Psoas muscle (tissue), 8 donors: ENCODE results near the gene OR13J1. TPM values are rescaled to one million over a fixed set of nuclear protein-coding genes. Genes with fewer than 3 reads are reported as not detected.

ENCODE experiments used
- ATAC-seq, 4 donors: fragments of 200-7000 bp; cut with Tn5 transposase; one replicate each; pipeline ENCODE4 v1.9.1; 2020; ENCODE audit warnings: moderate library complexity in 3 of 4, mild to moderate bottlenecking in 2 of 4
- DNase-seq, 2 donors: peaks; one replicate each; pipeline ENCODE4 v3.0.0-alpha.2; 2020
- H3K27ac ChIP-seq: fragments of 200-600 bp; one replicate; pipeline ENCODE4 v1.8.0; 2022
- H3K27me3 ChIP-seq, 3 donors: fragments of 200-600 bp in 1 of 3; one replicate each; pipeline versions ENCODE4 v1.6.1 to v1.8.0; 2013 to 2022; ENCODE audit warnings: low read length in 2 of 3, mild to moderate bottlenecking in 2 of 3, moderate library complexity in 1 of 3; ENCODE audit not compliant: insufficient read depth in 3 of 3
- H3K36me3 ChIP-seq, 2 donors: fragments of 200-600 bp in 1 of 2; one replicate each; pipeline versions ENCODE4 v1.6.1 to v1.8.0; 2013 to 2022; ENCODE audit warnings: low read depth in 1 of 2, mild to moderate bottlenecking in 1 of 2, moderate library complexity in 1 of 2; ENCODE audit not compliant: insufficient read depth in 1 of 2
- H3K4me1 ChIP-seq: fragments of 200-600 bp; one replicate; pipeline ENCODE4 v1.8.0; 2022
- H3K4me3 ChIP-seq: fragments of 200-600 bp; one replicate; pipeline ENCODE4 v1.8.0; 2022; ENCODE audit warnings: mild to moderate bottlenecking
- H3K9me3 ChIP-seq: fragments of 200-600 bp; one replicate; pipeline ENCODE4 v1.8.0; 2022
- WGBS, 3 donors: extraction: QIAGEN DNeasy Blood & Tissue Kit; methylation state at CpG; one replicate each; pipeline versions ENCODE4 v1.1.6 to v1.1.7; 2013; 5-methylcytosine and 5-hydroxymethylcytosine counted together
- intact Hi-C, 2 donors: fragments of 100-400 bp; cut with DNase I; formaldehyde crosslinking; loops; one replicate each; pipeline versions ENCODE4 v1.11.0 to v1.14.2; 2022
- polyA plus RNA-seq, 3 donors: library from polyadenylated mRNA; stranded (reverse); fragments of 200-250 nt; gene quantifications; one replicate each; pipeline ENCODE4 v1.2.3, GENCODE V29; 2013
- total RNA-seq, 4 donors: library from RNA; stranded (reverse); fragmentation: NEBNext Ultra II Directional in 2 of 4; extraction: Animal tissue kit (Norgen Biotek cat#: 25700) in 2 of 4; gene quantifications; one replicate each; pipeline versions ENCODE4 v1.2.1 to v1.2.4, GENCODE V29; 2021 to 2023
- TF ChIP-seq, protein P1 (sequence below): fragments of 200-600 bp; IDR thresholded peaks from one replicate; pipeline ENCODE4 v1.8.0; 2022; ENCODE audit warnings: antibody characterized with exemption
- donor health status: healthy with polysubstance abuse.
- donor health status: DM: no; HTN: no; CAD: no; lungs with moderate emphysema.
- donor health status: Bipolar disorder and iron deficiency.
- donor health status: healthy.
- donor health status: DM: yes; HTN: yes; CAD: no.
- donor health status: DM: no; HTN: no; CAD: no.
- donor health status: DM: no; HTN: no; CAD: no.
- donor health status: DM: yes; HTN: yes; CAD: no.

Gene OR13J1
- total and polyA plus RNA-seq, 7 donors, result not detected

DNA sequence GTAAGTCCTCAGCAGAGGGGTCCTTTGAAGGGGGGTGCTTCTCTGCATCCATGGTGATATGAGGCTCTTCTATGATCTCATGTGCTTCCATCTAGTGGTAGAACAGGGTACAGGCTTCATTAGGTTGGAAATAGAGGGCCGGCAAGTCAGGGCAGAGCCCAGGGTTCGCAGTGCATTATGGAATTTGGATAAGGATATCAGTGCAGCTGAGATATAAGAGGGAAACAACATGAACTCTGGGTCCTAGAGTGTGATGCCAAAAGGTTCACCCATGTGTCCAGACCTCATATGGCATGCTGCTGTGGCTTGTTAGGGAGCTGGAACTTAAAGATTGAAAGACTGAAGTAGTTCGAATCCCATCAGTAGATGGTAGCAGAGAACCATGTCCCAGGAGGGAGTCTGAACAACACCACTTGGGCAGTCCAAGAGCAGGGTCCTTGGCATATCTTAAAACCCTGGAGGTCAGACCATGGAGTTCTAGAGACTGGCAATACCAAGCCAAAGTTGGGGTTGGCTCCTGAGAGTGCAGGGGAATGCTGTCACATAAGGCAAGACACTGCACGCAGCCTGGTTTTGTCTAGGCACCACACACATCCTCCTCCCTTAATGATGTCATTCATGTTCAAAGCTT lies 44.0 kb downstream of the OR13J1 start:
- H3K27ac ChIP-seq, result no peak overlapping the region
- DNase-seq (no peak), ATAC-seq (peak; percentile 43 to 69 (median 56))
- intact Hi-C loops, result loop anchor here (1.0 to 2.0 kb wide), 3 partner anchors 35 to 57 kb away; partner anchors contain the start of gene NPR2 (in 1 of the 2)
- no peaks in the 10 kb centered on the region for H3K36me3 ChIP-seq
- H3K4me1 ChIP-seq, result peaks cover 19% of the 10 kb centered on the region
- 36 to 44% (median 39%) methylated on average over 4 of the region's 4 CpGs for WGBS, 3 donors
- H3K9me3 ChIP-seq, result no peaks in the 10 kb centered on the region
- TF ChIP-seq, protein P1, sequence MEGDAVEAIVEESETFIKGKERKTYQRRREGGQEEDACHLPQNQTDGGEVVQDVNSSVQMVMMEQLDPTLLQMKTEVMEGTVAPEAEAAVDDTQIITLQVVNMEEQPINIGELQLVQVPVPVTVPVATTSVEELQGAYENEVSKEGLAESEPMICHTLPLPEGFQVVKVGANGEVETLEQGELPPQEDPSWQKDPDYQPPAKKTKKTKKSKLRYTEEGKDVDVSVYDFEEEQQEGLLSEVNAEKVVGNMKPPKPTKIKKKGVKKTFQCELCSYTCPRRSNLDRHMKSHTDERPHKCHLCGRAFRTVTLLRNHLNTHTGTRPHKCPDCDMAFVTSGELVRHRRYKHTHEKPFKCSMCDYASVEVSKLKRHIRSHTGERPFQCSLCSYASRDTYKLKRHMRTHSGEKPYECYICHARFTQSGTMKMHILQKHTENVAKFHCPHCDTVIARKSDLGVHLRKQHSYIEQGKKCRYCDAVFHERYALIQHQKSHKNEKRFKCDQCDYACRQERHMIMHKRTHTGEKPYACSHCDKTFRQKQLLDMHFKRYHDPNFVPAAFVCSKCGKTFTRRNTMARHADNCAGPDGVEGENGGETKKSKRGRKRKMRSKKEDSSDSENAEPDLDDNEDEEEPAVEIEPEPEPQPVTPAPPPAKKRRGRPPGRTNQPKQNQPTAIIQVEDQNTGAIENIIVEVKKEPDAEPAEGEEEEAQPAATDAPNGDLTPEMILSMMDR, result peak; percentile 76
- H3K4me3 ChIP-seq, result no peak overlapping the region
- H3K27me3 ChIP-seq, result no peaks in the 10 kb centered on the region

DNA sequence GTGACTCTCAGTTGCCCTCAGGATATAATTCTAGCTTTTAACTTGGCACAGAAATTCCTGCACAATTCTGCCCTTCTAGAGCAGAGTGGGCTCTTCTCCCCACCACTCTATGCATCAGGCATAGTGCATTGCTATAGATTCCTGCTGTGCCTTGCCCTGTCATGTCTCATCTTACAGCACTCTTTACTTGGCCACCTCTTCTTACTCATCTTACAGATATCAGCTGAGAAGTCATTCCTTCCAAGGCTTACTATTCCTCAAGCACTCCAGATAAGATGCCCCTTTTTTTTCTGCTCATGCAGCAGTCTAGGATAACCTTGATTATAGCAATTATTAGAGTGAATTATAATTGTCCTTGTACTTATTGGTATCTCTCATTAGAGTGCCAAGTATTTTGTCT lies 47.3 kb downstream of the OR13J1 start:
- intact Hi-C loops, result no loop called here
- no peak overlapping the region for H3K27ac ChIP-seq
- DNase-seq (no peak), ATAC-seq (no peak)
- no peaks in the 10 kb centered on the region for H3K27me3 ChIP-seq
- no peaks in the 10 kb centered on the region for H3K9me3 ChIP-seq
- TF ChIP-seq, protein P1, result no peak
- no peaks in the 10 kb centered on the region for H3K36me3 ChIP-seq
- no peak overlapping the region for H3K4me3 ChIP-seq
- H3K4me1 ChIP-seq, result peaks cover 3% of the 10 kb centered on the region

DNA sequence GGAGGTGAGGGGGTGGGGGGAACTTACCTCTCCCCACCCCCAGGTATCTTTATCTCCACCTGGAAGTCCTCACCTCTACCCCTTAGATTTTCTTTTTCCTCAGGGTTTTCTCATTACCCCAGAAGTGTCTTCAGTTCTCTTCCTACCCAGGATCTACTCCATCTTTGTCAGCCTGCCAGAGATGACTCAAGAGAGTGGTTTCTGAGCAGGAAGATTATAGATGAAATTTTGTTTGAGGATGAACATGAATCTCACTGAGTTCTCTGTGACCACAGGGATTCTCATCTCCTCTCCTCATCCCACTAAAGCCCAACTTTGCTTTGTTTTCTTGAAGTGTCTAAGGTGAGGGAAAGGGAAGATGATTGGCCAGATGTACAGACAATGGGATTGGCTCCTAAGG lies 50.1 kb downstream of the OR13J1 start:
- ATAC-seq, result no peak
- intact Hi-C loops, result no loop called here
- Histone ChIP-seq H3K27me3 (no peaks in the 10 kb centered on the region), H3K4me3 (no peak overlapping the region), H3K36me3 (no peaks in the 10 kb centered on the region), H3K9me3 (no peaks in the 10 kb centered on the region), H3K27ac (no peak overlapping the region), H3K4me1 (peaks cover 7% of the 10 kb centered on the region)
- TF ChIP-seq, protein P1, result no peak
- no peak for DNase-seq

Other genes starting within 250 kb of the OR13J1 start
- gene SIT1, start 219.5 kb downstream of the OR13J1 start, total RNA-seq, result under 1 TPM; 0.23 to 0.34 (median 0.28) TPM
- under 1 TPM in 2 of 3 donors, not detected in 1; 0.08 to 0.10 TPM for gene SIT1, start 219.5 kb downstream of the OR13J1 start, polyA plus RNA-seq
- over 10,000 TPM in 1 of 4 donors, 1,000 to 10,000 TPM in 3; 3,787 to 10,280 (median 6,744) TPM for gene RMRP, start 212.4 kb downstream of the OR13J1 start, total RNA-seq
- gene RMRP, start 212.4 kb downstream of the OR13J1 start, polyA plus RNA-seq, result 10 to 100 TPM in 1 of 3 donors, not detected in 2; 26.8 TPM
- gene CCDC107, start 212.1 kb downstream of the OR13J1 start, total RNA-seq, result 10 to 100 TPM; 15.4 to 39.4 (median 27.5) TPM
- 10 to 100 TPM; 21.5 to 49.4 (median 36.3) TPM for gene CCDC107, start 212.1 kb downstream of the OR13J1 start, polyA plus RNA-seq
- under 1 TPM in 3 of 4 donors, not detected in 1; 0.07 to 0.21 (median 0.10) TPM for gene ARHGEF39, start 205.2 kb downstream of the OR13J1 start, total RNA-seq
- gene ARHGEF39, start 205.2 kb downstream of the OR13J1 start, polyA plus RNA-seq, result under 1 TPM; 0.20 to 0.79 (median 0.29) TPM
- gene CA9, start 196.5 kb downstream of the OR13J1 start, total RNA-seq, result not detected
- gene CA9, start 196.5 kb downstream of the OR13J1 start, polyA plus RNA-seq, result under 1 TPM; 0.03 to 0.49 (median 0.05) TPM
- gene TPM2, start 180.5 kb downstream of the OR13J1 start, total RNA-seq, result over 10,000 TPM in 1 of 4 donors, 1,000 to 10,000 TPM in 3; 6,047 to 11,456 (median 7,939) TPM
- over 10,000 TPM in 2 of 3 donors, 1,000 to 10,000 TPM in 1; 6,654 to 16,334 (median 13,470) TPM for gene TPM2, start 180.5 kb downstream of the OR13J1 start, polyA plus RNA-seq
- gene TLN1, start 138.2 kb downstream of the OR13J1 start, total RNA-seq, result 100 to 1,000 TPM; 146 to 212 (median 152) TPM
- gene TLN1, start 138.2 kb downstream of the OR13J1 start, polyA plus RNA-seq, result 100 to 1,000 TPM in 1 of 3 donors, 10 to 100 TPM in 2; 88.2 to 320 (median 96.5) TPM
- gene CREB3, start 137.7 kb downstream of the OR13J1 start, total RNA-seq, result 10 to 100 TPM; 16.1 to 22.4 (median 20.5) TPM
- gene CREB3, start 137.7 kb downstream of the OR13J1 start, polyA plus RNA-seq, result 10 to 100 TPM; 20.9 to 55.1 (median 27.8) TPM
- gene GBA2, start 121.2 kb downstream of the OR13J1 start, total RNA-seq, result 10 to 100 TPM; 36.1 to 83.6 (median 50.1) TPM
- gene GBA2, start 121.2 kb downstream of the OR13J1 start, polyA plus RNA-seq, result 100 to 1,000 TPM in 1 of 3 donors, 10 to 100 TPM in 2; 47.0 to 107 (median 47.4) TPM
- gene RGP1, start 121.1 kb downstream of the OR13J1 start, total RNA-seq, result 10 to 100 TPM; 32.3 to 51.0 (median 37.4) TPM
- 10 to 100 TPM; 10.7 to 34.6 (median 24.0) TPM for gene RGP1, start 121.1 kb downstream of the OR13J1 start, polyA plus RNA-seq
- gene MSMP, start 116.1 kb downstream of the OR13J1 start, total RNA-seq, result not detected
- 1 to 10 TPM in 1 of 3 donors, under 1 TPM in 1, not detected in 1; 0.16 to 1.2 TPM for gene MSMP, start 116.1 kb downstream of the OR13J1 start, polyA plus RNA-seq
- 10 to 100 TPM; 14.7 to 28.4 (median 18.3) TPM for gene NPR2, start 78.8 kb downstream of the OR13J1 start, total RNA-seq
- 10 to 100 TPM in 1 of 3 donors, 1 to 10 TPM in 2; 8.7 to 27.2 (median 9.2) TPM for gene NPR2, start 78.8 kb downstream of the OR13J1 start, polyA plus RNA-seq
- gene SPAG8, start 58.1 kb downstream of the OR13J1 start, total RNA-seq, result 1 to 10 TPM in 1 of 4 donors, under 1 TPM in 3; 0.39 to 1.3 (median 0.94) TPM
- 1 to 10 TPM in 1 of 3 donors, under 1 TPM in 2; 0.25 to 1.2 (median 0.56) TPM for gene SPAG8, start 58.1 kb downstream of the OR13J1 start, polyA plus RNA-seq
- 10 to 100 TPM; 36.5 to 53.9 (median 42.3) TPM for gene HINT2, start 55.4 kb downstream of the OR13J1 start, total RNA-seq
- 10 to 100 TPM; 43.8 to 64.7 (median 48.1) TPM for gene HINT2, start 55.4 kb downstream of the OR13J1 start, polyA plus RNA-seq
- gene FAM221B, start 41.7 kb downstream of the OR13J1 start, total RNA-seq, result not detected
- not detected for gene FAM221B, start 41.7 kb downstream of the OR13J1 start, polyA plus RNA-seq
- gene TMEM8B, start 41.2 kb downstream of the OR13J1 start, total RNA-seq, result 10 to 100 TPM in 2 of 4 donors, 1 to 10 TPM in 2; 8.9 to 18.5 (median 11.6) TPM
- gene TMEM8B, start 41.2 kb downstream of the OR13J1 start, polyA plus RNA-seq, result 1 to 10 TPM; 2.8 to 5.9 (median 3.9) TPM
- gene HRCT1, start 35.8 kb upstream of the OR13J1 start, total RNA-seq, result 1 to 10 TPM in 3 of 4 donors, under 1 TPM in 1; 0.95 to 4.9 (median 3.0) TPM
- gene HRCT1, start 35.8 kb upstream of the OR13J1 start, polyA plus RNA-seq, result 1 to 10 TPM in 2 of 3 donors, under 1 TPM in 1; 0.59 to 5.4 (median 1.6) TPM
- gene SPAAR, start 39.1 kb upstream of the OR13J1 start, total RNA-seq, result 1 to 10 TPM; 2.5 to 4.6 (median 4.0) TPM
- gene SPAAR, start 39.1 kb upstream of the OR13J1 start, polyA plus RNA-seq, result 1 to 10 TPM; 3.2 to 3.9 (median 3.6) TPM
- gene OR2S2, start 87.8 kb upstream of the OR13J1 start, total RNA-seq, result not detected
- not detected for gene OR2S2, start 87.8 kb upstream of the OR13J1 start, polyA plus RNA-seq
- 1 to 10 TPM; 2.0 to 8.0 (median 4.6) TPM for gene RECK, start 166.5 kb upstream of the OR13J1 start, total RNA-seq
- 1 to 10 TPM; 1.4 to 1.8 (median 1.5) TPM for gene RECK, start 166.5 kb upstream of the OR13J1 start, polyA plus RNA-seq